IMR-90 (cell line): ENCODE measurements around the gene SSH2. TPM values are rescaled to one million over a fixed set of nuclear protein-coding genes. Genes with fewer than 3 reads are reported as not detected.

Experiments
- ATAC-seq: fragments of 200-7000 bp; cut with Tn5 transposase; 2 replicates; pipeline ENCODE4 v1.9.1; 2020; ENCODE audit warnings: low read depth, mild to moderate bottlenecking, moderate library complexity
- BruUV-seq: library from RNA; stranded (reverse); fragments of 400-500 nt; replicated peaks from 2 replicates; lab custom pipeline; 2021; lab: Mats Ljungman, UMichigan
- CTCF ChIA-PET: fragments of 300-600 bp; formaldehyde crosslinking; extraction: SDS; loops from one replicate; lab custom pipeline; 2021; ENCODE audit warnings: antibody characterized with exemption; lab: Yijun Ruan, JAX
- POLR2A ChIA-PET: fragments of 300-600 bp; sonication (Branson Sonifier 250); formaldehyde crosslinking; loops from one replicate; lab custom pipeline; 2022; ENCODE audit warnings: antibody characterized with exemption; ENCODE audit not compliant: unreplicated experiment; lab: Charles Lee
- DNase-seq: peaks from one replicate; pipeline ENCODE4 v3.0.0; 2013
- H2AFZ ChIP-seq: replicated peaks from 2 replicates; pipeline ENCODE3; 2013; ENCODE audit warnings: low read length, mild to moderate bottlenecking; ENCODE audit not compliant: poor library complexity
- H2AK5ac ChIP-seq: 2 replicates; pipeline ENCODE4 v1.6.1; 2013; ENCODE audit warnings: low read depth, low read length, inconsistent platforms
- H2AK9ac ChIP-seq: replicated peaks from 2 replicates; pipeline ENCODE3; 2013; ENCODE audit warnings: mild to moderate bottlenecking, low read depth, low read length, moderate library complexity; ENCODE audit not compliant: poor library complexity
- H2BK120ac ChIP-seq: 2 replicates; pipeline ENCODE4 v1.6.1; 2013; ENCODE audit warnings: low read depth, low read length, inconsistent platforms
- H2BK15ac ChIP-seq: 3 replicates; pipeline ENCODE4 v1.6.1; 2013; ENCODE audit warnings: low read depth, low read length, inconsistent platforms
- H2BK20ac ChIP-seq: 2 replicates; pipeline ENCODE4 v1.6.1; 2013; ENCODE audit warnings: low read depth, mild to moderate bottlenecking, inconsistent platforms, low read length, moderate library complexity
- H2BK5ac ChIP-seq: 2 replicates; pipeline ENCODE4 v1.6.1; 2013; ENCODE audit warnings: mild to moderate bottlenecking, low read depth, low read length, inconsistent platforms; ENCODE audit not compliant: poor library complexity, severe bottlenecking
- H3K14ac ChIP-seq: replicated peaks from 2 replicates; pipeline ENCODE4 v1.6.1; 2013; ENCODE audit warnings: low read depth, low read length, inconsistent platforms
- H3K18ac ChIP-seq: 2 replicates; pipeline ENCODE4 v1.6.1; 2013; ENCODE audit warnings: low read depth, low read length, control low read depth
- H3K23ac ChIP-seq: 2 replicates; pipeline ENCODE4 v1.6.1; 2013; ENCODE audit warnings: low read depth, low read length, inconsistent platforms
- H3K27ac ChIP-seq: 2 replicates; pipeline ENCODE4 v1.5.1; 2013; ENCODE audit warnings: mild to moderate bottlenecking, control low read depth, low read length; ENCODE audit not compliant: insufficient read depth
- H3K27me3 ChIP-seq: 2 replicates; pipeline ENCODE4 v1.6.1; 2013; ENCODE audit warnings: low read length; ENCODE audit not compliant: control insufficient read depth, insufficient read depth
- H3K36me3 ChIP-seq: 2 replicates; pipeline ENCODE4 v1.6.1; 2013; ENCODE audit warnings: low read length, mixed read lengths; ENCODE audit not compliant: control insufficient read depth, insufficient read depth
- H3K4ac ChIP-seq: 2 replicates; pipeline ENCODE4 v1.6.1; 2013; ENCODE audit warnings: low read depth, low read length, inconsistent platforms
- H3K4me1 ChIP-seq: 2 replicates; pipeline ENCODE4 v1.6.1; 2013; ENCODE audit warnings: low read length, mixed read lengths; ENCODE audit not compliant: control insufficient read depth, insufficient read depth
- H3K4me2 ChIP-seq: 2 replicates; pipeline ENCODE4 v1.6.1; 2013; ENCODE audit warnings: low read depth, mild to moderate bottlenecking, control low read depth, low read length, moderate library complexity
- H3K4me3 ChIP-seq: 2 replicates; pipeline ENCODE4 v1.5.1; 2013; ENCODE audit warnings: low read depth, mild to moderate bottlenecking, control low read depth, low read length, moderate library complexity; ENCODE audit not compliant: insufficient read depth
- H3K56ac ChIP-seq: 2 replicates; pipeline ENCODE4 v1.6.1; 2013; ENCODE audit warnings: low read length, inconsistent platforms; ENCODE audit not compliant: insufficient read depth; ENCODE audit errors: extremely low read depth
- H3K79me1 ChIP-seq, 2 experiments: 2 replicates each; pipeline ENCODE4 v1.6.1; 2013; ENCODE audit warnings: low read length in 2 of 2, inconsistent platforms in 1 of 2, low read depth in 1 of 2
- H3K9ac ChIP-seq: 2 replicates; pipeline ENCODE4 v1.6.1; 2013; ENCODE audit warnings: low read depth, low read length, control low read depth
- H3K9me1 ChIP-seq: 2 replicates; pipeline ENCODE4 v1.6.1; 2013; ENCODE audit warnings: low read length, inconsistent platforms; ENCODE audit not compliant: insufficient read depth
- H3K9me3 ChIP-seq: 2 replicates; pipeline ENCODE4 v1.6.1; 2013; ENCODE audit warnings: low read length; ENCODE audit not compliant: control insufficient read depth, insufficient read depth
- H4K20me1 ChIP-seq: 2 replicates; pipeline ENCODE4 v1.6.1; 2013; ENCODE audit warnings: low read length, inconsistent platforms; ENCODE audit not compliant: insufficient read depth
- H4K5ac ChIP-seq: 2 replicates; pipeline ENCODE4 v1.6.1; 2013; ENCODE audit warnings: mild to moderate bottlenecking, low read depth, low read length, control low read depth
- H4K8ac ChIP-seq, 2 experiments: 2 replicates each; pipeline ENCODE4 v1.6.1; 2013; ENCODE audit warnings: low read depth in 2 of 2, low read length in 2 of 2, control low read depth in 1 of 2, inconsistent platforms in 1 of 2
- H4K91ac ChIP-seq: 2 replicates; pipeline ENCODE4 v1.6.1; 2013; ENCODE audit warnings: low read depth, low read length, inconsistent platforms; ENCODE audit not compliant: insufficient read depth
- BHLHE40 ChIP-seq: fragments of 150-350 bp; IDR thresholded peaks from 2 replicates; pipeline ENCODE4 v1.6.1; 2016; ENCODE audit warnings: mild to moderate bottlenecking, low read depth, low read length
- CEBPB ChIP-seq: IDR thresholded peaks from 2 replicates; pipeline ENCODE4 v1.6.1; 2012; ENCODE audit warnings: low read depth, low read length, improper control_type of control experiment
- CHD1 ChIP-seq: IDR thresholded peaks from 2 replicates; pipeline ENCODE4 v1.6.1; 2012; ENCODE audit warnings: low read depth, low read length, improper control_type of control experiment
- CTCF ChIP-seq: conservative IDR thresholded peaks from 2 replicates; pipeline ENCODE4 v1.5.1; 2012; ENCODE audit warnings: mild to moderate bottlenecking, low read depth, low read length, improper control_type of control experiment
- MAFK ChIP-seq: IDR thresholded peaks from 2 replicates; pipeline ENCODE4 v1.6.1; 2012; ENCODE audit warnings: low read depth, low read length, improper control_type of control experiment
- MAZ ChIP-seq: IDR thresholded peaks from 2 replicates; pipeline ENCODE4 v1.6.1; 2012; ENCODE audit warnings: low read depth, mild to moderate bottlenecking, low read length, improper control_type of control experiment, moderate library complexity, borderline replicate concordance
- MXI1 ChIP-seq: IDR thresholded peaks from 2 replicates; pipeline ENCODE4 v1.6.1; 2012; ENCODE audit warnings: low read depth, mild to moderate bottlenecking, low read length, moderate library complexity, borderline replicate concordance
- NFE2L2 ChIP-seq: fragments of 150-350 bp; IDR thresholded peaks from 2 replicates; pipeline ENCODE4 v1.6.1; 2016; ENCODE audit warnings: low read depth, mild to moderate bottlenecking, low read length
- RAD21 ChIP-seq: IDR thresholded peaks from 2 replicates; pipeline ENCODE4 v1.6.1; 2012; ENCODE audit warnings: low read length, improper control_type of control experiment
- RCOR1 ChIP-seq: IDR thresholded peaks from 2 replicates; pipeline ENCODE4 v1.6.1; 2012; ENCODE audit warnings: mild to moderate bottlenecking, low read length, improper control_type of control experiment; ENCODE audit not compliant: insufficient replicate concordance
- RFX5 ChIP-seq: IDR thresholded peaks from 2 replicates; pipeline ENCODE4 v1.8.0; 2012; ENCODE audit warnings: low read depth, mild to moderate bottlenecking, low read length, moderate library complexity
- SMC3 ChIP-seq: fragments of 150-350 bp; IDR thresholded peaks from 2 replicates; pipeline ENCODE4 v1.6.1; 2016; ENCODE audit warnings: low read depth, mild to moderate bottlenecking, antibody characterized with exemption, low read length, moderate library complexity
- USF2 ChIP-seq: fragments of 150-350 bp; IDR thresholded peaks from 2 replicates; pipeline ENCODE4 v1.6.1; 2017; ENCODE audit warnings: mild to moderate bottlenecking, antibody characterized with exemption, low read length, low read depth
- WGBS, 2 experiments: methylation state at CpG; one replicate each; pipeline versions ENCODE4 v1.1.5 to v1.1.7; 2013; ENCODE audit warnings: missing lambda C conversion rate in 2 of 2; ENCODE audit not compliant: insufficient read length in 1 of 2; ENCODE audit errors: extremely low coverage in 2 of 2; 5-methylcytosine and 5-hydroxymethylcytosine counted together
- dilution Hi-C: fragments of 300-500 bp; cut with HindIII; formaldehyde crosslinking; loops from one replicate; pipeline ENCODE4 v1.14.3; 2018; ENCODE audit warnings: low sequenced_read_pairs; ENCODE audit not compliant: unreplicated experiment
- in situ Hi-C: fragments of 300-500 bp; cut with MboI; formaldehyde crosslinking; loops from 3 replicates; pipeline ENCODE4 v1.14.3; 2019; ENCODE audit warnings: low sequenced_read_pairs, inconsistent platforms, mixed read lengths
- intact Hi-C: fragments of 100-400 bp; cut with micrococcal nuclease; formaldehyde crosslinking; loops from 2 replicates; pipeline ENCODE4 v1.10.0; 2022
- polyA plus RNA-seq, 3 experiments: library from polyadenylated mRNA; depleted of rRNA; stranded (reverse); fragments of >200 nt; gene quantifications; 2 replicates each; pipeline ENCODE4 v1.2.3, GENCODE V29; 2012; ENCODE audit warnings: low replicate concordance in 1 of 3
- total RNA-seq: library from RNA; depleted of rRNA; stranded (reverse); fragments of >200 nt; gene quantifications from 2 replicates; pipeline ENCODE4 v1.2.3, GENCODE V29; 2012

SSH2 gene
- total and polyA plus RNA-seq, 2 of the 4 experiments (the other 2 are of a cell fraction), result 9.3 TPM

- no peak overlapping the region for H2AK9ac ChIP-seq
- ChIA-PET CTCF (no interaction called here), POLR2A (no interaction called here)
- no peak overlapping the region for H4K91ac ChIP-seq
- no peak overlapping the region for H2BK120ac ChIP-seq
- H3K14ac ChIP-seq, result no peak overlapping the region
- intact Hi-C loops, result loop anchor here (5.0 kb wide), 1 partner anchor 37 kb away; no protein-coding TSS in a partner anchor
- no peaks in the 10 kb centered on the region for H3K9me3 ChIP-seq
- TF ChIP-seq CEBPB, result no peak
- no peak for TF ChIP-seq SMC3
- TF ChIP-seq RAD21, result no peak
- no peak for TF ChIP-seq MAFK
- no peak for TF ChIP-seq CHD1
- TF ChIP-seq BHLHE40, result no peak
- TF ChIP-seq CTCF, result no peak
- TF ChIP-seq NFE2L2, result no peak
- TF ChIP-seq USF2, result no peak
- no peak for TF ChIP-seq RCOR1
- no peak for TF ChIP-seq RFX5
- TF ChIP-seq MAZ, result no peak
- no peak for TF ChIP-seq MXI1
- no peak overlapping the region for H4K8ac ChIP-seq
- no peak overlapping the region for H3K4me3 ChIP-seq
- H3K27ac ChIP-seq, result no peak overlapping the region
- dilution Hi-C loops, result no loop called here
- no peaks in the 10 kb centered on the region for H3K36me3 ChIP-seq
- WGBS, 2 experiments, result no CpG with 5 or more reads among the region's 2 CpGs
- no peaks in the 10 kb centered on the region for H4K20me1 ChIP-seq
- no peak overlapping the region for H3K18ac ChIP-seq
- no peak overlapping the region for H4K5ac ChIP-seq
- H3K4me2 ChIP-seq, result no peak overlapping the region
- H3K56ac ChIP-seq, result no peak overlapping the region
- no peak overlapping the region for H2AK5ac ChIP-seq
- DNase-seq, result no peak
- H3K23ac ChIP-seq, result no peak overlapping the region
- H2BK20ac ChIP-seq, result no peak overlapping the region
- BruUV-seq, result no TSS peak
- no peak overlapping the region for H2AFZ ChIP-seq
- ATAC-seq, result no peak
- no peaks in the 10 kb centered on the region for H3K27me3 ChIP-seq
- H2BK5ac ChIP-seq, result no peak overlapping the region
- in situ Hi-C loops, result no loop called here
- no peak overlapping the region for H3K9ac ChIP-seq
- no peak overlapping the region for H3K4ac ChIP-seq
- no peaks in the 10 kb centered on the region for H3K4me1 ChIP-seq
- H3K9me1 ChIP-seq, result no peaks in the 10 kb centered on the region
- peaks cover 0 to 14% of the 10 kb centered on the region in 2 experiments; a peak in 3 of 4 replicates for H3K79me1 ChIP-seq
- H2BK15ac ChIP-seq, result no peak overlapping the region
Measured at GRCh38 chr17:29753845-29754439, 176.1 kb downstream of the SSH2 start.
